NB4 (cell line): ENCODE results near the gene SOX6.

ENCODE experiments used
- DNase-seq: peaks from one replicate; pipeline ENCODE4 v3.0.0; 2010; ENCODE audit warnings: low read depth
- H3K4me3 ChIP-seq: one replicate; pipeline ENCODE4 v1.5.1; 2011; ENCODE audit warnings: mild to moderate bottlenecking, low read depth, low read length, moderate library complexity
- MYC ChIP-seq: IDR thresholded peaks from 2 replicates; pipeline ENCODE4 v1.6.1; 2011; ENCODE audit warnings: low read depth, low read length
- POLR2A ChIP-seq: IDR thresholded peaks from 2 replicates; pipeline ENCODE4 v1.6.1; 2011; ENCODE audit warnings: mild to moderate bottlenecking; ENCODE audit not compliant: insufficient read length; ENCODE audit errors: extremely low read depth
- TF ChIP-seq, protein P1 (sequence below): IDR thresholded peaks from one replicate; pipeline ENCODE4 v1.5.1; 2012; ENCODE audit warnings: low read depth, low read length
- TF ChIP-seq, protein P2 (sequence below): IDR thresholded peaks from 2 replicates; pipeline ENCODE4 v1.6.1; 2011; ENCODE audit warnings: low read depth, low read length

The SOX6 gene

GRCh38 chr11:16117989-16118756, 238.2 kb downstream of the SOX6 start:
- TF ChIP-seq MYC (no peak), POLR2A (no peak)
- TF ChIP-seq, protein P1, sequence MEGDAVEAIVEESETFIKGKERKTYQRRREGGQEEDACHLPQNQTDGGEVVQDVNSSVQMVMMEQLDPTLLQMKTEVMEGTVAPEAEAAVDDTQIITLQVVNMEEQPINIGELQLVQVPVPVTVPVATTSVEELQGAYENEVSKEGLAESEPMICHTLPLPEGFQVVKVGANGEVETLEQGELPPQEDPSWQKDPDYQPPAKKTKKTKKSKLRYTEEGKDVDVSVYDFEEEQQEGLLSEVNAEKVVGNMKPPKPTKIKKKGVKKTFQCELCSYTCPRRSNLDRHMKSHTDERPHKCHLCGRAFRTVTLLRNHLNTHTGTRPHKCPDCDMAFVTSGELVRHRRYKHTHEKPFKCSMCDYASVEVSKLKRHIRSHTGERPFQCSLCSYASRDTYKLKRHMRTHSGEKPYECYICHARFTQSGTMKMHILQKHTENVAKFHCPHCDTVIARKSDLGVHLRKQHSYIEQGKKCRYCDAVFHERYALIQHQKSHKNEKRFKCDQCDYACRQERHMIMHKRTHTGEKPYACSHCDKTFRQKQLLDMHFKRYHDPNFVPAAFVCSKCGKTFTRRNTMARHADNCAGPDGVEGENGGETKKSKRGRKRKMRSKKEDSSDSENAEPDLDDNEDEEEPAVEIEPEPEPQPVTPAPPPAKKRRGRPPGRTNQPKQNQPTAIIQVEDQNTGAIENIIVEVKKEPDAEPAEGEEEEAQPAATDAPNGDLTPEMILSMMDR = no peak
- TF ChIP-seq, protein P2, sequence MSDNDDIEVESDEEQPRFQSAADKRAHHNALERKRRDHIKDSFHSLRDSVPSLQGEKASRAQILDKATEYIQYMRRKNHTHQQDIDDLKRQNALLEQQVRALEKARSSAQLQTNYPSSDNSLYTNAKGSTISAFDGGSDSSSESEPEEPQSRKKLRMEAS = no peak
- no peak for DNase-seq

GRCh38 chr11:16114978-16115871, 241.1 kb downstream of the SOX6 start:
- TF ChIP-seq, protein P1 = no peak
- TF ChIP-seq, protein P2 = no peak
- TF ChIP-seq MYC (no peak), POLR2A (no peak)
- no peak overlapping the region for H3K4me3 ChIP-seq
- no peak for DNase-seq

More at GRCh38 chr11:16117989-16118756, 238.2 kb downstream of the SOX6 start:
- no peak overlapping the region for H3K4me3 ChIP-seq

GRCh38 chr11:16114431-16114830, 241.9 kb downstream of the SOX6 start:
- TF ChIP-seq, protein P1 = no peak
- TF ChIP-seq POLR2A (no peak), MYC (no peak)
- TF ChIP-seq, protein P2 = no peak
- no peak overlapping the region for H3K4me3 ChIP-seq
- no peak for DNase-seq

DNA sequence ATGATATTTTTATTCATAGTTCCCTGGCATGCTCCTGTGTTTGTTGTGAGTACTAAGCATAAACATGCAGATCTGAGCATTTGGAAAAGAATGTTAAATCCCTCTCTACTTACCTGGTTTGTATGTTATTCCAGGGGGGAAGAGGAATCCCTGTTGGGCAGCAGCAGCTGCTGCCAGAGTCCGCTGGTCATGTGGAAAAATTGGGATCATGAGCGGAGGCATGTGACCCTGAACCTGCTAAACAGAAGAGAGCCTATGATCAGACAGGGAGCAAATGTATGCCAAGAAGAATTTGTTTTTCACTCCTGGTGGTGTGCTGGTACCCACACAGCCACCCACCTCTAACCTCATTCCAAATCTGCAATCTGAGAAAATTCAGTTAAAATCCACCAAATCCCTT, 244.7 kb downstream of the SOX6 start:
- no peak overlapping the region for H3K4me3 ChIP-seq
- TF ChIP-seq POLR2A (no peak), MYC (no peak)
- TF ChIP-seq, protein P2 = no peak
- TF ChIP-seq, protein P1 = no peak
- DNase-seq = no peak

DNA sequence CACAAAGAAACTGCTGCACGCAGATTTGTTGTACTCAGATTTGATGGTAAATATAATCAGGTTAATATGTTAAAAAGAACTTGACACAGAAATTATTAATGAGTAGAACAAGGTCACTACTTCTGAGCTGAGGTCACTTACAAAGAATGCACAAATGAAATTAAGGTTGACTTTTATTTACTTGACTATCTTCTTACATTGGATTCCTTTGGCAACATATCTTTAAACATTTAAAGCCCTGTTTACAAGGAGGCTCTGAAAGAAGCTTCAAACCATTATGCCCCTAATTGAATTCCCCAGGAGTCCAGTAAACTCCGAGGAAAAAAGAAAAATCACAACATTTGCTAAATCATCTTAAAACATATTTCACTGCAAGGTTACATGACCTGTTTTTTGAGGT, 245.5 kb downstream of the SOX6 start:
- no peak for DNase-seq
- no peak for TF ChIP-seq POLR2A
- TF ChIP-seq, protein P2 = no peak
- TF ChIP-seq MYC = no peak
- TF ChIP-seq, protein P1 = no peak
- no peak overlapping the region for H3K4me3 ChIP-seq
